Dermis microvascular lymphatic vessel endothelial cell (primary cell): Measurements from ENCODE around the gene THAP3. TPM values are rescaled to one million over a fixed set of nuclear protein-coding genes. Genes with fewer than 3 reads are reported as not detected.

Source experiments
- DNase-seq, 2 donors: peaks; one replicate each; pipeline versions ENCODE4 v3.0.0 to v3.0.0-alpha.2; 2010; ENCODE audit warnings: low read depth in 2 of 2
- total RNA-seq: library from RNA; depleted of rRNA; stranded (reverse); fragments of >200 nt; gene quantifications from 2 replicates; pipeline ENCODE4 v1.2.1, GENCODE V29; 2014

THAP3 gene
- total RNA-seq, 1 donor from 2014 or later: 16.0 TPM

DNA sequence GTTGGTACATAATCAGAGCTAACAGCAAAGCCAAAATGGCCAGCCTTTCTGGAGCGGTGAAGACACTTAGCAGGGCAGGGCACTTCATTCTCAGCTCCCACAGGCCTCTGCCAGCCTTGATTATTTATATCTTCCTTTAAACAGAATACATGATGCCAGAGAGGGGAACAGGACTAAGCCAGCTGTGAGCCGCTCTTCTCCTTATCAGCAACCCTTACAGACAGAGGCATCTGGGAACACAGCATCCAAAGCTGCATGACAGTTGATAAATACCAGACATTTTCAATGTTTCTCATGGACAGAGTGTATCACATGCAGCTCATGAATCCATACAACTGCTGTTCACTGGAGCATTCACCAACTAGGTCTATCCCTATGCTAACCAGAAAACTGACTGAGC lies 47.9 kb downstream of the THAP3 start:
- DNase-seq: no peak

DNA sequence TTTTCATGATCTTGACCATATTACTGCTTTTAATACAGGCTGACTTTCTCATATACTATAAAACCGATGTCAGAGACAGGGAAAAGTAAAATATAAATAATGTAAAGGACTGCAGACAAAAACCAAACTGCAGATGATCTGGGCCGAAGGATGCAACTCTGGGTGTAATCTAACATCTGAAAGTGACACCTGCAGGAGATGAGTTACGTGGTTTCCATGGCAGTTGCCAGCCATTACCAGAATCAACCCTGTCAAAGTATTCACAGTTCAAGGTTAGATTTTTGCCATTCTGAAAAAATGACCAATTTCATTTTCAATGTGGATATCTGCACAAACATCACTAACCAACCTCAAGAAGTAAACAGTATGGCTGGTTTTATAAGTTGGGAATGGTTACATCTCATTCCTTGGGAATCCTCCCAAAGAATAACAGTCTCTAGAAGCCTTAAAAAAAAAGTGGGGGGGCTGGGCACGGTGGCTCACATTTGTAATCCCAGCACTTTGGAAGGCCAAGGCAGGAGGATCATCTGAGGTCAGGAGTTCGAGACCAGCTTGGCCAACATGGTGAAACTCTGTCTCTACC lies 49.2 kb downstream of the THAP3 start:
- no peak for DNase-seq

- DNase-seq: no peak
These were observed 50.1 kb downstream of the THAP3 start for GRCh38 chr1:6674771-6675170.

DNA sequence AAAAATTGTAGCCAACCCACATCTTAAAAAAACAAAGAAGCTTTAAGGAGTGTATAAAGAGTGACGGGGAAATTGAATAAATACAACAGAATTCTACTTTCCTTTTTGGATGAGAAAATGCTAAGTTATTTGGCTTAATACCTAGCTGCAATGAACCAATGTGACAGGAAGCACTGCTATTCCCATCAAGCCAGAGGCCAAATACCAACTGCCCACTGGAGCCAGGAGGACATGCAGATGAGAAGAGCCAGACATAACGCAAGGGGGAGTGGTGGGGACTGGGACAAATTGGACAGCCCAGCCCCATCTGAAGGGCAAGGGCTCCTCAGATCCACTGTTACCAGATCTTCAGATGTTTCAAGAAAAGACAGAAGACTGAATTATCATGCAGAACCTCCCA lies 51.3 kb downstream of the THAP3 start:
- no peak for DNase-seq

Other genes with a start within 250 kb of the THAP3 start
- 21.8 and 23.9 TPM in 2 replicates for gene ACOT7, start 231.1 kb upstream of the THAP3 start, total RNA-seq
- gene HES2, start 204.9 kb upstream of the THAP3 start, total RNA-seq: 16.2 and 17.6 TPM in 2 replicates
- 0.90 and 1.3 TPM in 2 replicates for gene ESPN, start 200.1 kb upstream of the THAP3 start, total RNA-seq
- gene TNFRSF25, start 158.7 kb upstream of the THAP3 start, total RNA-seq: 5.6 and 7.1 TPM in 2 replicates
- gene PLEKHG5, start 133.2 kb upstream of the THAP3 start, total RNA-seq: 21.2 and 23.4 TPM in 2 replicates
- 16.4 and 17.7 TPM in 2 replicates for gene NOL9, start 70.4 kb upstream of the THAP3 start, total RNA-seq
- gene TAS1R1, start 69.6 kb upstream of the THAP3 start, total RNA-seq: 0.13 TPM in 1 of 2 replicates, not detected in the other
- gene ZBTB48, start 44.9 kb upstream of the THAP3 start, total RNA-seq: 9.5 and 14.0 TPM in 2 replicates
- 9.4 and 19.7 TPM in 2 replicates for gene KLHL21, start 22.0 kb upstream of the THAP3 start, total RNA-seq
- 7.2 and 10.2 TPM in 2 replicates for gene PHF13, start 11.1 kb upstream of the THAP3 start, total RNA-seq
- gene DNAJC11, start 76.9 kb downstream of the THAP3 start, total RNA-seq: 32.4 and 32.5 TPM in 2 replicates
- 33.9 and 37.6 TPM in 2 replicates for gene CAMTA1, start 160.6 kb downstream of the THAP3 start, total RNA-seq